HEK293 (cell line): Measurements from ENCODE around the gene S100A11.

Experiments
- PRDM6 ChIP-seq: fragments of 450-650 bp; formaldehyde crosslinking; IDR thresholded peaks from 2 replicates; pipeline ENCODE4 v1.5.1; 2017; ENCODE audit warnings: missing biosample characterization, missing genetic modification characterization
- ZBTB11 ChIP-seq: fragments of 450-650 bp; formaldehyde crosslinking; conservative IDR thresholded peaks from 2 replicates; pipeline ENCODE4 v1.5.1; 2016; ENCODE audit warnings: low read depth, missing biosample characterization, missing genetic modification characterization

- TF ChIP-seq PRDM6 (tag by site-specific recombination) (no peak), ZBTB11 (tag by site-specific recombination) (no peak)
Measured at GRCh38 chr1:152044386-152044785, 7.6 kb upstream of the S100A11 start.
